Measurements from ENCODE around the gene MAPK9.

The MAPK9 gene

GRCh38 chr5:180283026-180283615 is 8.8 kb downstream of the MAPK9 start:
- TF ChIP-seq ZFX (IDR thresholded peaks at IDR 0.05) (no peak), CTCF (conservative IDR thresholded peaks at IDR 0.05) (no peak)
- H3K27ac ChIP-seq = no peak overlapping the region

GRCh38 chr5:180282281-180282680 is 9.6 kb downstream of the MAPK9 start:
- TF ChIP-seq CTCF (conservative IDR thresholded peaks at IDR 0.05) (no peak), ZFX (IDR thresholded peaks at IDR 0.05) (no peak)
- H3K27ac ChIP-seq = no peak overlapping the region

- TF ChIP-seq ZFX (IDR thresholded peaks at IDR 0.05) = no peak
- no peak for TF ChIP-seq CTCF (conservative IDR thresholded peaks at IDR 0.05)
- no peak overlapping the region for H3K27ac ChIP-seq
These were observed 10.2 kb downstream of the MAPK9 start for GRCh38 chr5:180281706-180282105.

GRCh38 chr5:180274695-180275094 is 17.2 kb downstream of the MAPK9 start:
- no peak overlapping the region for H3K27ac ChIP-seq
- TF ChIP-seq CTCF (conservative IDR thresholded peaks at IDR 0.05) (no peak), ZFX (IDR thresholded peaks at IDR 0.05) (no peak)

GRCh38 chr5:180271221-180271620 is 20.7 kb downstream of the MAPK9 start:
- H3K27ac ChIP-seq = no peak overlapping the region
- TF ChIP-seq ZFX (IDR thresholded peaks at IDR 0.05) (no peak), CTCF (conservative IDR thresholded peaks at IDR 0.05) (no peak)

- TF ChIP-seq ZFX (IDR thresholded peaks at IDR 0.05) (no peak), CTCF (conservative IDR thresholded peaks at IDR 0.05) (no peak)
- H3K27ac ChIP-seq = no peak overlapping the region
These were observed 32.6 kb downstream of the MAPK9 start for GRCh38 chr5:180259260-180259611.

GRCh38 chr5:180253036-180253824 is 38.7 kb downstream of the MAPK9 start:
- TF ChIP-seq ZFX (IDR thresholded peaks at IDR 0.05) (no peak), CTCF (conservative IDR thresholded peaks at IDR 0.05) (no peak)
- no peak overlapping the region for H3K27ac ChIP-seq
